A549 (cell line): ENCODE measurements around the gene HLF.

Experiments used
- CHD2 ChIP-seq: fragments of 150-350 bp; IDR thresholded peaks from 2 replicates; pipeline ENCODE4 v1.6.1; 2014; ENCODE audit warnings: low read length; ENCODE audit not compliant: partially characterized antibody
- EHMT2 ChIP-seq: fragments of 200-600 bp; sonication (generic); IDR thresholded peaks from 2 replicates; pipeline ENCODE4 v1.6.1; 2016; ENCODE audit warnings: antibody characterized with exemption, low read depth, mild to moderate bottlenecking, moderate library complexity
- JUNB ChIP-seq: fragments of >200 bp; sonication (Bioruptor Twin); formaldehyde crosslinking; IDR thresholded peaks from 2 replicates; pipeline ENCODE4 v1.6.1; 2016
- KDM1A ChIP-seq: fragments of 200-600 bp; sonication (generic); IDR thresholded peaks from 2 replicates; pipeline ENCODE4 v1.6.1; 2016; ENCODE audit warnings: low read depth, mild to moderate bottlenecking
- MAZ ChIP-seq: fragments of 150-350 bp; IDR thresholded peaks from 2 replicates; pipeline ENCODE4 v1.6.1; 2014; ENCODE audit warnings: antibody characterized with exemption, low read depth, low read length, borderline replicate concordance
- PHF8 ChIP-seq: fragments of 200-600 bp; sonication (generic); IDR thresholded peaks from 2 replicates; pipeline ENCODE4 v1.6.1; 2016; ENCODE audit warnings: low read depth, mild to moderate bottlenecking, antibody characterized with exemption, moderate library complexity, borderline replicate concordance
- POLR2A ChIP-seq: IDR thresholded peaks from 2 replicates; pipeline ENCODE4 v1.6.1; 2012; ENCODE audit warnings: mild to moderate bottlenecking, low read length
- RFX5 ChIP-seq: fragments of 450-650 bp; IDR thresholded peaks from 2 replicates; pipeline ENCODE4 v1.7.1; 2014; ENCODE audit warnings: antibody characterized with exemption, mild to moderate bottlenecking, moderate library complexity
- TP53 ChIP-seq: fragments of 250-450 bp; sonication (Bioruptor Pico); IDR thresholded peaks from 2 replicates; pipeline ENCODE4 v1.5.0; 2021; ENCODE audit warnings: mild to moderate bottlenecking, moderate library complexity
- ZSCAN20 ChIP-seq: fragments of 250-450 bp; sonication (Bioruptor Pico); IDR thresholded peaks from 2 replicates; pipeline ENCODE4 v1.8.0; 2022; ENCODE audit warnings: mild to moderate bottlenecking, moderate library complexity
- TF ChIP-seq, protein P1 (sequence below): fragments of >200 bp; sonication (Bioruptor Twin); formaldehyde crosslinking; IDR thresholded peaks from 3 replicates; pipeline ENCODE4 v1.5.1; 2016
- TF ChIP-seq, protein P2 (sequence below): fragments of 450-650 bp; IDR thresholded peaks from 2 replicates; pipeline ENCODE4 v1.6.1; 2014; ENCODE audit warnings: antibody characterized with exemption

DNA sequence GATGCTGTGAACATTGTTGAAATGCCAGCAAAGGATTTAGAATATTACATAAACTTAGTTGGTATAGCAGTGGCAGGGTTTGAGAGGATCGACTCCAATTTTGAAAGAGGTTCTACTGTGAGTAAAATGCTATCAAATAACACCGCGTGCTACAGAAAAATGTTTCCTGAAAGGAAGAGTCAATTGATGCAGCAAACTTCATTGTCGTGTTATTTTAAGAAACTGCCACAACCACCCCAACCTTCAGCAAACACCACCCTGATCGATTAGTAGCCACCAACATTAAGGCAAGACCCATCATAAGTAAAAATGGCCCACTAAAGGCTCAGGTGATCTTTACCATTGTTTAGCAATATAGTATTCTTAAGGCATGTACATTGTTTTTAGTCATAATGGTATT, 27.3 kb downstream of the HLF start:
- TF ChIP-seq PHF8 (no peak), CHD2 (no peak), JUNB (no peak), ZSCAN20 (no peak), TP53 (CRISPR knock-in tag) (no peak), RFX5 (no peak), POLR2A (no peak), MAZ (no peak), EHMT2 (no peak), KDM1A (no peak)
- TF ChIP-seq, protein P1, sequence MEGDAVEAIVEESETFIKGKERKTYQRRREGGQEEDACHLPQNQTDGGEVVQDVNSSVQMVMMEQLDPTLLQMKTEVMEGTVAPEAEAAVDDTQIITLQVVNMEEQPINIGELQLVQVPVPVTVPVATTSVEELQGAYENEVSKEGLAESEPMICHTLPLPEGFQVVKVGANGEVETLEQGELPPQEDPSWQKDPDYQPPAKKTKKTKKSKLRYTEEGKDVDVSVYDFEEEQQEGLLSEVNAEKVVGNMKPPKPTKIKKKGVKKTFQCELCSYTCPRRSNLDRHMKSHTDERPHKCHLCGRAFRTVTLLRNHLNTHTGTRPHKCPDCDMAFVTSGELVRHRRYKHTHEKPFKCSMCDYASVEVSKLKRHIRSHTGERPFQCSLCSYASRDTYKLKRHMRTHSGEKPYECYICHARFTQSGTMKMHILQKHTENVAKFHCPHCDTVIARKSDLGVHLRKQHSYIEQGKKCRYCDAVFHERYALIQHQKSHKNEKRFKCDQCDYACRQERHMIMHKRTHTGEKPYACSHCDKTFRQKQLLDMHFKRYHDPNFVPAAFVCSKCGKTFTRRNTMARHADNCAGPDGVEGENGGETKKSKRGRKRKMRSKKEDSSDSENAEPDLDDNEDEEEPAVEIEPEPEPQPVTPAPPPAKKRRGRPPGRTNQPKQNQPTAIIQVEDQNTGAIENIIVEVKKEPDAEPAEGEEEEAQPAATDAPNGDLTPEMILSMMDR = no peak
- TF ChIP-seq, protein P2, sequence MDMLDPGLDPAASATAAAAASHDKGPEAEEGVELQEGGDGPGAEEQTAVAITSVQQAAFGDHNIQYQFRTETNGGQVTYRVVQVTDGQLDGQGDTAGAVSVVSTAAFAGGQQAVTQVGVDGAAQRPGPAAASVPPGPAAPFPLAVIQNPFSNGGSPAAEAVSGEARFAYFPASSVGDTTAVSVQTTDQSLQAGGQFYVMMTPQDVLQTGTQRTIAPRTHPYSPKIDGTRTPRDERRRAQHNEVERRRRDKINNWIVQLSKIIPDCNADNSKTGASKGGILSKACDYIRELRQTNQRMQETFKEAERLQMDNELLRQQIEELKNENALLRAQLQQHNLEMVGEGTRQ = no peak
